ENCODE measurements around the gene USP35. TPM values are rescaled to one million over a fixed set of nuclear protein-coding genes. Genes with fewer than 3 reads are reported as not detected.
A peak's percentile ranks its signal among the peaks of the same experiment; 100 is the strongest.

USP35 gene, protein sequence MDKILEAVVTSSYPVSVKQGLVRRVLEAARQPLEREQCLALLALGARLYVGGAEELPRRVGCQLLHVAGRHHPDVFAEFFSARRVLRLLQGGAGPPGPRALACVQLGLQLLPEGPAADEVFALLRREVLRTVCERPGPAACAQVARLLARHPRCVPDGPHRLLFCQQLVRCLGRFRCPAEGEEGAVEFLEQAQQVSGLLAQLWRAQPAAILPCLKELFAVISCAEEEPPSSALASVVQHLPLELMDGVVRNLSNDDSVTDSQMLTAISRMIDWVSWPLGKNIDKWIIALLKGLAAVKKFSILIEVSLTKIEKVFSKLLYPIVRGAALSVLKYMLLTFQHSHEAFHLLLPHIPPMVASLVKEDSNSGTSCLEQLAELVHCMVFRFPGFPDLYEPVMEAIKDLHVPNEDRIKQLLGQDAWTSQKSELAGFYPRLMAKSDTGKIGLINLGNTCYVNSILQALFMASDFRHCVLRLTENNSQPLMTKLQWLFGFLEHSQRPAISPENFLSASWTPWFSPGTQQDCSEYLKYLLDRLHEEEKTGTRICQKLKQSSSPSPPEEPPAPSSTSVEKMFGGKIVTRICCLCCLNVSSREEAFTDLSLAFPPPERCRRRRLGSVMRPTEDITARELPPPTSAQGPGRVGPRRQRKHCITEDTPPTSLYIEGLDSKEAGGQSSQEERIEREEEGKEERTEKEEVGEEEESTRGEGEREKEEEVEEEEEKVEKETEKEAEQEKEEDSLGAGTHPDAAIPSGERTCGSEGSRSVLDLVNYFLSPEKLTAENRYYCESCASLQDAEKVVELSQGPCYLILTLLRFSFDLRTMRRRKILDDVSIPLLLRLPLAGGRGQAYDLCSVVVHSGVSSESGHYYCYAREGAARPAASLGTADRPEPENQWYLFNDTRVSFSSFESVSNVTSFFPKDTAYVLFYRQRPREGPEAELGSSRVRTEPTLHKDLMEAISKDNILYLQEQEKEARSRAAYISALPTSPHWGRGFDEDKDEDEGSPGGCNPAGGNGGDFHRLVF
- 8.7 TPM for polyA plus RNA-seq (2013, experiment 1 of 2; ENCODE audit: insufficient read length)
- 8.0 TPM for polyA plus RNA-seq (2013, experiment 2 of 2; ENCODE audit: insufficient read length)

DNA sequence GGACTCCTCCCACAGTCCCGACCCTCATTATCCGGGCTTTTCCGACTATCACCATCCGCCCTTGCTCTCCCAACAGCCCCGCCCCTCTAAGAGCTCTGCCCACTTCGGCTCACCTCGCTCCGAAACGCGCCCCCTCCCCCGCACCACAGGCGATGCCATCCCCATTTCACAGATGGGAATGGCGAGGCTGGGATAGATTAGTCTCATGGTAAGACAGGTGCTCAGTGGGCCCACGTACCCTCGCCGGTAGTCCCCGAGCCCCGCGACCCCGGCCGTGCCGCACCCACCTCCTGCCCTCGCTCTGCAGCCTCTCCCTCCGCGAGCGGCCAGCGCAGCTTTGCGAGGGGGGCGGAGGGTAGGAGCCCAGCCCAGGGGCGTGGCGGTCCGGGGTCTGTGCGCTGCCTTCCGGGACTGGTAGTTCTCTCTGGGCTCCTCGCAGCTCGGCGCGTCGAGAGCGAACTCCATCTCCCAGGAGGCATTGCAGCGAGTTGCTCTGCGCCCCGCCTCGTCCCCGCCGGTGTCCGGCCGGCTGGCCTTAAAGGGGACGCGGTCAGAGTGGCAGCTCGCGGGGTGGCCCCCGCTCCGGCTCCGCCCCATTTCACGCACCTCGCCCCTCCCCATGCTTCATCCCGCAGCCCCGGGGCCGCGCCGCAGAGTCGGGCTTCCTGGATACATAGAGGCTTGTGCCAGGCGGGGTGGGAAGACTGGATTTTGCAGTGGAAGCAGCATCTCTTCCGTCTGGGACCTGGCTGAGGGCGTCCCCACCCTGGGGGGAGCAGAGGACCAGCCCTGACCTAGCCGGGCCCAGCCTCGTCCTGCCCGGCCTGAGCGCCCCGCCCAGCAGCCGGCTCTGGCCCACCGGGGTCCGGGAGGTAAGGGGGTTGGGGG, at the start of gene USP35, which contains the start of gene KCTD21:
Gene USP35, plus strand, starts transcription at position 634 of the 888 bp plus-strand sequence. CDS start 7,327 bp downstream, outside the sequence.
Gene KCTD21, minus strand, starts transcription at position 341 of the 888 bp plus-strand sequence. CDS start 14,072 bp downstream, outside the sequence.
- peak; percentile 97 for DNase-seq

DNA sequence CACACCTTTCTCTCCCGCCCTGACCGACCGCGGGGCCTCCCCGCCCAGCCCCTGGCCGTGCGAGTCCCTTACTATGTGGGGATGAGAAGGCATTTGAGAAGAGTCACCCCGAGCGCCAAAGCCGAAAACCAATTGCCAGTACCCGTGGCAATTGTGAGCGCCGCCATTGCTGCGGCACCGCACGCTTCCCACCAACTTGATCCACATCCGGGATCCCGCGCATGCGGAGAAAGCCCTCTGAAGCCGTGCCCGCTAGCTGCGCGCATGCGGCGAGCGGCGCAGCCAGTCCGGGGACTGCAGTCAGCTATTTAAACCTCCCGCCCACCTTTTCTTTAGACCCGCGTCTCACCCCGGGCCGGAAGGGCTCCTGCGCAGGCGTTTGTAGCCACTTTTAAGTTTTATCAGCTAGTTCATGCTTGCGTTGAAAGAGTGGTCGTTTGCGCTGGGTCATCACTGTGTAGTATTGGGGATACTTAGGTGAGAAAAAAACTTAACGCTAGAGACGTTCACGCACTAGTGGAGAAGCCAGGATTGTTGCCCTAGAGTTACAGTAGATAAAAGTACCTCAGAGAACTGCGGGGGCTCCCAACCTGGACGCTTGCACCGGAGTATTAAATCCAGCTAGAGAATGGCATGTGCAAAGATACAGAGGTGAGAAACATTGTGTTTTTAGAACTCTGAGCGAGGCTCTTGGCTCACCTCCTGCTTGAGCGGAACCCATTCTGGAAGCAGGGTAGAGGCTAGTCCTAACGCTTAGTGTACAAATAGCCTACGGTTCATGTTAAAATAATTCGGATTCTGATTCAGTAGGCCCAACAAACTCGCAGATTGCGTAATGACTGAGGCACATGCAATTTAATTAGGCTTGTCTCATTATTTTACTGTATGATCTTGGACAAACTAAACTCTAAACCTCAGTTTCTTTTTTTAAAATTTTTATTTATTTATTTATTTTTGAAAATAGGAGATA, 49.0 kb upstream of the USP35 start, which contains the start of gene ALG8:
Gene ALG8, minus strand, starts transcription at position 205 of the 970 bp plus-strand sequence. Its CDS starts 38 bp downstream, at position 167.
- DNase-seq: peak; percentile 95

DNA sequence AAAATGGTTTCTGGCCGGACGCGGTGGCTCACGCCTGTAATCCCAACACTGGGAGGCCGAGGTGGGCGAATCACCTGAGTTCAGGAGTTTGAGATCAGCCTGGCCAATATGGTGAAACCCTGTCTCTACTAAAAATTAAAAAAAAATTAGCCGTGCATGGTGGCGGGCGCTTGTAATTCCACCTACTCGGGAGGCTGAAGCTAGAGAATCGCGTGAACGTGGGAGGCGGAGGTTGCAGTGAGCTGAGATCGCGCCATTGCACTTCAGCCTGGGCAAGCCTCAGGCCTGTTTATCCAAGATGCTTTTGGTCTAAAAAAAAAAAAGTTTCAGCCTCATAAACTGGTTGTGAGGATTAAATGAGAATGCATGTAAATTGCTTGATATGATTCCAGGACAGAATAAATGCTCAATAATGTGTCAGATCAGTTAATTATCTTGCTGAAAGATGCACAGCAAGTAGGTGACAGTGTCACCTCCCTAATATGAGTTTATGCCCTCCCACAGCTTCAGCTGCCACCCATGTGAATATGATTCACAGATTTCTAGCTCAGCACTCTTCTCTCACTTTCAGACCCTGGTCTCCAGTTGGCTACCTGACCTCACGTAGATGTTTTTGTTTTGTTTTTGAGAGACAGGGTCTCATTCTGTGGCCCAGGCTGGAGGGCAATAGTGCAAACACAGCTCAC, 48.2 kb upstream of the USP35 start:
- DNase-seq: no peak

DNA sequence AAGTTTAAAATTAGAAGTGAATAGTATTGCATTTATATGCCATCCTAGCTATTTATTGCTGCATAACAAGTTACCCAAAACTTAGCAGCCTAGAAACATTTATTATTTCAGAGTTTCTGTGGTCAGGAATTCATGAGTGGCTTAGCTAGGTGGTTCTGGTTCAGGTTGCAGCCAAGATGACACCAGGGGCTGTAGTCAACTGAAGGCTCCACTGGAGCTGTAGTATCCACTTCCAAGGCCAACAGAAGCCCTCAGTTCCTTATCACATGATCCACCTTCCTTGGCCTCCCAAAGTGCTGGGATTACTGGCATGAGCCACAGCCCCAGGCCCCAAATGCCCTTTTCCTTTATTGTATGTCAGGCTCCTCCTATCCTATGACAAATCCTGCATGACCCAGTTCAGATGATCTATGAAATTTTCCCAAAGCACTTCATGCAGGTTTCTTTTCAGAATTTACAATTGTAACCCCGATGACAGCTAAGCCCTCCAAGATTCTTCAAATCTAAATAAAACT, 43.2 kb upstream of the USP35 start:
- no peak for DNase-seq

DNA sequence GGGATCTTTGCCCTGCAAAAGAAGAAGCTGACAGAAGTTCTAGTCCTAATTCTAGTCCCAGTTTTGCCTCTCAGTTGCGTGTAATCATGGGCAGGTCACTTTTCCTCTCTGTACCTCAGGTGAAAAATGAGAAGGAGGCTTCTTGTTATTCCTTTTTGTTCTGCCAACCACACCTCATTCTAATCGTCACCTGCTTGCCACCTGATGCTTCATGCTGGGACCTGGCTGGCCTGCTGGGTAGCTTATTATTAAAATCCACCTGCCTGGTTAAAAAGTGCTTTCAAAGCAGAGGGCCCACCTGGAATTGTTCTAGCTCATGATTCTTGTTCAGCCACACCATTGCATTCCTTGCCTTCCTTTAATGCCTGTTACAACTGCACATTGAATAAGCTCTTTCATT, 40.9 kb upstream of the USP35 start:
- DNase-seq: no peak

DNA sequence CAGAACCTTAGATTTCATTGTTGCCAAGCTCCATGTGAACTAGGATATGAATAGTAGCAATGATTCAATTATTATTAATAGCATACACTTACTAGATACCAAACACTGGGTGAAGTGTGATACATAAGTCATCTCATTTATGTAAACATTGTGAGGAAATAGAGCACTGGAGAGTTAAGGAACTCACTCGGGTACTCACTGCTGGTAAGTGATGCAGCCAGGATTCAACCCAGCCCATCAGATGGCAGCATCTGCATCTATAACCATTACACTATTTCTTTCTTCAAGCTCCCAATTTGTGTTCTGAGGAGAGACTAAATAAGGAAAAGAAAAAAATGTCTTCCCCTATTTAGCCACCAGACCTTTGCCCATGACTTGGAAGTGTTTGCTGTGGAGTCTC, 39.1 kb upstream of the USP35 start:
- peak; percentile 73 for DNase-seq

DNA sequence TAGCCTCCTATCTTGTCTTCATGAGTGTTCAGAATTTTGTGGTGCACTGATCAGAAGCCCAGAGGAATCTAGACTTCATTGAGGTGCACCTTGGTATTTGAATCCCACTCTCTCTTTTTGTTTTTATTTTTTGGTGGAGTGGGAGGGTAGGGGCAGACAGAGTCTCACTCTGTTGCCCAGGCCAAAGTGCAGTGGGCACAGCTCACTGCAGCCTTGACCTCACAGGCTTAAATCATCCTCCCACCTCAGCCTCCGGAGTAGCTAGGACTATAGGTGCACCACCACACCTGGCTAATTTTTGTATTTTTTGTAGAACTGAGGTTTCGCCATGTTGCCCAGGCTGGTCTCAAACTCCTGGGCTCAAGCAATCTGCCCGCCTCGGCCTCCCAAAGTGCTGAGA, 38.4 kb upstream of the USP35 start:
- no peak for DNase-seq

DNA sequence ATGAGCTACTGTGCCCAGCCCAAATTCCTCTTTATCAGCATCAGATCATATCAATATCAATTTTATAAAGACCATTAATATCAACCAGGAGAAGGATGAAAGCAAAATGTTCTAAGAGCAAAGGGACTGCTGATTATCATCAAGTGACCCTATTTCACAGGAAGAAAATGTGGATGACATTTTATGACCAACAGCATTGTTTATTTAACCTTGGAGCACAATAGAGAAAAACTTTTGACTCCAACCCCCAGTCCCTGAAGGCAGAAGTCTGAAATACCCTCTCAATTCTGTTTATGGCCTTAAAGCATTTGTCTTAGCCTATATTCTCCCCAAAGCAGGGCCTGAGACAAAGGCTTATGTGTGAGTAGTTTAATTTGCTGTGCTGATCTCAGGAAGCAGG, 38.0 kb upstream of the USP35 start:
- DNase-seq: no peak

DNA sequence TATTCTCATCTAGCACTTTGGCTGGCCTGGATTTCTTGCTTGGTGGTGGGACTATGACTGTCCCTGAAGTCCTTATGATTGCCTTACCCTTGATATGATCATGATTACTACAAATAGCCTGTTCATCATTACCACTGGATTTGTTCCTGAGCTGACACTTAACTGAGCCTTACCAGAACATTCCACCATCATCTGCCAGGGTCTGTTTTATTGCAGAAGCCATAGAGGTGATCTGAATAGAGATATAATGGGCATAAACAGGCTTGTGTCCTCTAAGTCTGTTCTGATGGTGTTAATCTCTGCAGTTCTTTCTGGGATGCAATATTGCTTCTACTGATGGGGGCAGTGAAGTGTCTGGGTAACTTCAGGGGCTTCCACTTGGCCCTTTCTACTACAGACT, 36.9 kb upstream of the USP35 start:
- DNase-seq: no peak

DNA sequence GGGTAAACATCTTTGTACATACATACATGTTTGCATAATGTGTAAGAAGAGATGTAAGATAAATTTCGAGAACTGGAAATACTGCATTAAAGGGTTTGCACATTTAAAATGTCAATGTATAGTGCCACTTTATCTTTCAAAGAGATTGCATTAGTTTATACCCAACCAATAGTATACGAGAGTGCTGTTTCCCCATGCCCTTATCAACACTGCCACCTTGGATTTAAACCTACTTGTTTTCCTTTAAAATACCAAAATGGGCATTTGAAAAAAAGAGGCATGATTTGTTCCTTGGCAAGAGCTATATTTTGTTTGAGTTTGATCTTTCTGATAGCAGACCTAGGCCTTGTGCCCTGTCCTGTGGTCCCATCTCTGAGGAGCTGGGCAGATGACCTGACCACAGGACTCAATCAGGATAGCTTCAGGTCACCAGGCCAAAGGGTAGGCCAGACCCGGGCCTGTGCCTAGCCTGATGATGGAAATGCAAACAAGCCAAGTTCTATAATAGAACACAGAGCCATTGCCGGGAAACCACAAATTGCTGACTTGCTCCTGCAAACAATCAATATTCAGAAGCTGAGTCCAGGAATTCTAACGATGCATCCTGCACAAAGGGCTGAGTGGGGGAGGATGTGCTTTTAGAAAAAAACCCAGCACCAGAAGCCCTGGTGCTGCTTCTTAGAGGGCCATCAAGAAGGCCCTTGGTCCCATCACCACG, 32.4 kb upstream of the USP35 start:
- DNase-seq: peak; percentile 40

DNA sequence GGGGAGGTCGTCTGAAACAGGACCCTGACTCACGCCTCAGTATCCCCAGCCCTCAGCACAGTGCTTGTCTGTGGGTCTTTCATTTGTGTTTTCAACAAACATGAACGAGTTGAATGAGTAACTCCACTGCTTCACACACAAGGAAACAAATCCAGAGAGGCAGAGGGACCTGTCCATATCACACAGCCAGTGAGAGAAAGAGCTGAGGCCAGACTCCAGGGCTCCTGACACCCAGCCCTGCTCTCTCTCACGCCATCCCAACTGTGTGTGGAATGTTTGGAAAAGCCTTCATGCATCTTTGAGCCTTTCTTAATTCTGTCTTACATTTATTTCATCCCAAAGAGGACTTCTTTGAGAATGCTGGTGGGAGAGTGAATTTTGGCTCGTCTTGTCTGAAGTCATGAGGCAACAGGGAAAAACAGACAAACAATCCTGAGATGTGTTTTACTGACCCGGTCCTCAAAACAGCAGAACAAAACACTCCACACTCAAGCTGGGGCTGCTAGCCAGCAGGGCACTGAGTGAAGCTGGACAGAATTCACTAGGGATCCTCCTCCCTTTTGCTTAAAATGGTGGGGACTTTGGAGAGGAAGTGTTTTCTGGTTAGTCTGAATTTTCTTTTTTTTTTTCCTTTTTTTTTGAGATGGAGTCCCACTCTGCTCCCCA, 29.6 kb upstream of the USP35 start:
- peak; percentile 26 for DNase-seq

DNA sequence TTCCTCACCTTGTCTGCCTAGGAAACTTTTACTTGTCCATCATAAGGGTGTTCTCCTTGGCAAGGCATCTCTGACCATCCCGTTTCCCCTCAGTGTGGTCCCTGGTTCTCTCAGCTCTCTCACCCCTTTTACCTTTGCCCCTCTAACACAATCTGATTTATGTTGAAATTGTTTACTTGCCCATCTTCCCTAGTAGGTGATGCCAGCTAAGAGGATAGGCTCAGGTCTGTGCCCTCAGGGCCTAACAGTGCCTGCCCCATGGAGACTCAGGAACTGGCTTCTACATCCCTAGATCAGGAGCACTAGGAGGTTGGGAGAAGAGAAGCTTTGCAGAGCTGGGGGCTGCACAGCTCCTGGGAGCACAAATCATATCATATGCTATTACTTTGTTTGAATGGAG, 28.2 kb upstream of the USP35 start:
- no peak for DNase-seq

DNA sequence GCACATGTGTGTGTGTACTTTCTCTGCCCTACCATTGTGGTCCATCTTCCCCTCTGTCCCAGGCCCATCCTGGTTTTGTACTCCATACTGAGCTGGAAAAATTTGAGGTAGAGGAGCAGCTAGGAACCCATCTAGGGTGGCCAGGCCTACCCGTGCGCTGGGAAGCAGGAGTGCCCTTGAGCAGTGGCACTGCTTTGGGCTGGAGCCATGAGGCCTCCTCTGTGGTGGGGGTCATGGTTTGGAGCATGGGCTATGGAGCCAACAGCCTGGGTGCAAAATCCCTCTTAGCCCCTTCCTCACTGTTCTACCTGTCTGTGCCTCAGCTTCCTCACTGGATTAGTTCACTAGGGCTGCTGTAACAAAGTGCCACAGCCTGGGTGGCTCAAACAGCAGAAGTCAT, 27.4 kb upstream of the USP35 start:
- DNase-seq: no peak

DNA sequence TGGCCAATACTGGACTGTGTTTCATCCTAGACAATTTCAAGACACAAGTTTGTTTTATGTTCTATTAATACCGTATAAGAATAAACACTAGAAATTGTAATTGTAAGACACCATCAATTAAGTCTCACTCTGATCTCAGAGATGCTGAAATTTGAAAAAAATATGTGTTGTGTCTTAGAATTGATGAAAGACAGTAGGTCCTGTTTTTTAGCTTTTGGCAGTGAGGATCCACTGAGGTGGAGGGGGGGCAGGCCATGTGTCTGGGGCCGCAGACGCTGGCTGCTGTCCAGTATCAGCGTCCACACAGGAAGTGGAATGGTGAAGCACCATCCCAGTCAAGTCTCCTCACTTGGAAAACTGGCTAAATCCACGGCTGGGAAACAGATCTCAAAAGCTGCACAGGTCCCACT, 26.8 kb upstream of the USP35 start:
- peak; percentile 31 for DNase-seq

DNA sequence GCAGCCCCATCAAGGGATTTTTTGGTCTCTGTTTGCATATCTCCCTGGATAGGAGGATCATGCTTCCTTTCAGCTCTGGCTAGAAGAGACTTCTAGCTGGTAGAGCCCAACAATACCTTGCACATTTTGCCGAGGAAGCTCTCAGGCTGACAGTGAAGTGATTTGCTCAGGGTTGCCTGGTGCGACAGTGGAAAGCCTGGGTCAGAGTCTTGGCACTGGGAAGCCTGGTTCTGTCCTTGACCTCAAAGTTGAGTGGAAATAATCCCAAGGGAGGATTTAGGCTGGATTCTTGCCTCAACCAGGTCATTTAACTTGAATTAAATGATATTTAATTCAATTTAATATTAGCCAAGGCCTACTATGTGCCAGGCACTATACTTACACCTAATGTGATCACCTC, 24.9 kb upstream of the USP35 start:
- no peak for DNase-seq

DNA sequence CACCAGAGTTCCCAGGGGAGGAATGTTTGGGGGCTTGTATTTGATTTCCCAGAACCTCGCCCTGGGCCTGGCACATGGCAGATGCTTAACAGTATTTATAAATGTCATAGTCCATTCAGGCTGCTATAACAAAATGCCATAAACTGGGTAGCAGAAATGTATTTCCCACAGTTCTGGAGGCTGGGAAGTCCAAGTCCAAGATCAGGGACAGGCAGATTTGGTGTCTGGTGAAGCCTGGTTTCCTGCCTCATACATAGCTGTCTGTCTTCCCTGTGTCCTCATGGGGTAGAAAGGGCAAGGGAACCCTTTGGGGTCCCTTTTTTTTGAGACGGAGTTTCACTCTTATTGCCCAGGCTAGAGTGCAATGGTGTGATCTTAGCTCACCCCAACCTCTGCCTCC, 24.2 kb upstream of the USP35 start:
- DNase-seq: no peak

DNA sequence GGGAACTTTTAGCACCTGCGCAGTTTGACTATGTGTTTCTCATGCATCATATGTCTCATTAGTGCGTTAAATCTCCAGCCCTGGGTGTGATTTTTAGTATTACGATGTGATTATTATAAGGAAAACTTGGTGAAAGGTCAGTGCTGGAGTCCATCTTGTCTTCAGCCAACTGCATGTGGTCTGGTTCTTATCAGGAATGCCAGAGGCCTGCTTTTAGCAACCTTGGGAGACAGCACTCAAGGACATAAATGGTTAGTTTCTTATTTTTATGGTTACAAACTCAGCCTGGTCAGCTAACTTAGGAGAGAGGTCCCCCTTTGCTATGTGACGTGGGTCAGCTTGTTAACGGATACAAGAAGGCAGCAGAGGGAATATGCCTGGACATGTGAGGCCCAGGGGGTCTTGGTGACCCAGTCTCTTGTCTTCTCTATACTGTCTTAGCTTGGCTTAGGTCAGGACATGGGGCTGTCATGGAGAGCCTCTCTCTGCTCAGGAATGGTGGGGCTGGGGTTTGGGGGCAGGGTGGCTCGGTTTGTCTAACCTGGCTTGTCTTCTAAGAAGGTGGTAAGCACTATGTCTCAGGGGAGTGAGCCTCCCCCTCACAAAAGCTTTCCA, 21.8 kb upstream of the USP35 start:
- no peak for DNase-seq
